Skin epidermis (tissue), 12 donors: Measurements from ENCODE around the gene NUAK1.
A peak's percentile ranks its signal among the peaks of the same experiment; 100 is the strongest.
"Not testable (repeated sequence)": the region's sequence is repeated elsewhere in the genome, so short reads cannot be mapped to it uniquely, and the experiment has no call there.

Experiments used
- H3K27ac ChIP-seq, 21 experiments: fragments of 200-600 bp; sonication (generic) in 11 of 21; one replicate each; pipeline ENCODE4 v1.5.0; 2020; ENCODE audit warnings: mild to moderate bottlenecking in 3 of 21, inconsistent platforms in 2 of 21, moderate library complexity in 2 of 21
- H3K4me3 ChIP-seq, 7 experiments: fragments of 200-600 bp; sonication (generic) in 2 of 7; one replicate each; pipeline ENCODE4 v1.5.0; 2020; ENCODE audit warnings: inconsistent platforms in 2 of 7, mild to moderate bottlenecking in 2 of 7, moderate library complexity in 1 of 7

The NUAK1 gene

GRCh38 chr12:106149096-106149784 lies 10.5 kb upstream of the NUAK1 start:
- H3K4me3 ChIP-seq: no peak overlapping the region
- no peak overlapping the region for H3K27ac ChIP-seq

GRCh38 chr12:106147956-106148355 lies 9.2 kb upstream of the NUAK1 start:
- Histone ChIP-seq H3K27ac (no peak overlapping the region), H3K4me3 (no peak overlapping the region)

- no peak overlapping the region for H3K4me3 ChIP-seq
- no peak overlapping the region for H3K27ac ChIP-seq
Observed at GRCh38 chr12:106146987-106147386, 8.2 kb upstream of the NUAK1 start.

GRCh38 chr12:106145539-106146447 lies 7.0 kb upstream of the NUAK1 start:
- Histone ChIP-seq H3K27ac (no peak overlapping the region), H3K4me3 (no peak overlapping the region)

GRCh38 chr12:106144847-106145246 lies 6.1 kb upstream of the NUAK1 start:
- Histone ChIP-seq H3K4me3 (no peak overlapping the region), H3K27ac (no peak overlapping the region)

- H3K4me3 ChIP-seq: no peak overlapping the region
- no peak overlapping the region for H3K27ac ChIP-seq
Observed at GRCh38 chr12:106142591-106143261, 4.0 kb upstream of the NUAK1 start.

- H3K27ac ChIP-seq: peak overlapping the region in 1 of 21 experiments; percentile 9
- not testable (repeated sequence) for H3K4me3 ChIP-seq
Observed at GRCh38 chr12:106141920-106142319, 3.2 kb upstream of the NUAK1 start.

GRCh38 chr12:106141452-106141851 lies 2.7 kb upstream of the NUAK1 start:
- H3K4me3 ChIP-seq: no peak overlapping the region
- no peak overlapping the region for H3K27ac ChIP-seq

GRCh38 chr12:106141003-106141402 lies 2.2 kb upstream of the NUAK1 start:
- Histone ChIP-seq H3K4me3 (no peak overlapping the region), H3K27ac (peak overlapping the region in 1 of 21 experiments; percentile 98)

GRCh38 chr12:106140223-106140986 lies 1.7 kb upstream of the NUAK1 start:
- H3K27ac ChIP-seq: peak overlapping the region in 18 of 21 experiments; percentile 83 to 98 (median 94)
- peak overlapping the region; percentile 38 to 77 (median 58) for H3K4me3 ChIP-seq

- Histone ChIP-seq H3K27ac (peak overlapping the region; percentile 64 to 98 (median 93)), H3K4me3 (peak overlapping the region; percentile 38 to 77 (median 58))
Observed at GRCh38 chr12:106139422-106140171, 843 bp upstream of the NUAK1 start.

GRCh38 chr12:106138357-106138632 lies 459 bp downstream of the NUAK1 start:
- peak overlapping the region; percentile 38 to 77 (median 58) for H3K4me3 ChIP-seq
- H3K27ac ChIP-seq: peak overlapping the region in 20 of 21 experiments; percentile 81 to 98 (median 94)

- peak overlapping the region; percentile 38 to 77 (median 58) for H3K4me3 ChIP-seq
- H3K27ac ChIP-seq: peak overlapping the region in 20 of 21 experiments; percentile 81 to 98 (median 94)
Observed at GRCh38 chr12:106137530-106138356, 1.0 kb downstream of the NUAK1 start.

GRCh38 chr12:106136263-106136662 lies 2.5 kb downstream of the NUAK1 start:
- H3K4me3 ChIP-seq: peak overlapping the region; percentile 38 to 77 (median 58)
- peak overlapping the region in 19 of 21 experiments; percentile 20 to 98 (median 86) for H3K27ac ChIP-seq

GRCh38 chr12:106135781-106136180 lies 3.0 kb downstream of the NUAK1 start:
- Histone ChIP-seq H3K27ac (peak overlapping the region in 14 of 21 experiments; percentile 20 to 98 (median 88)), H3K4me3 (peak overlapping the region in 6 of 7 experiments; percentile 38 to 77 (median 63))

GRCh38 chr12:106135075-106135474 lies 3.7 kb downstream of the NUAK1 start:
- H3K4me3 ChIP-seq: peak overlapping the region in 4 of 7 experiments; percentile 51 to 77 (median 70)
- H3K27ac ChIP-seq: peak overlapping the region in 9 of 21 experiments; percentile 7 to 98 (median 89)

- peak overlapping the region in 10 of 21 experiments; percentile 5 to 96 (median 49) for H3K27ac ChIP-seq
Observed at GRCh38 chr12:106134294-106134949, 4.3 kb downstream of the NUAK1 start.

More at GRCh38 chr12:106134294-106134949, 4.3 kb downstream of the NUAK1 start:
- peak overlapping the region in 1 of 7 experiments; percentile 73 for H3K4me3 ChIP-seq
